ENCODE measurements around the gene LAMA3.

Gene LAMA3

GRCh38 chr18:23971666-23972230 lies 282.5 kb downstream of the LAMA3 start:
- no peak overlapping the region for H3K27ac ChIP-seq
- TF ChIP-seq ZFX (IDR thresholded peaks at IDR 0.05) (no peak), CTCF (conservative IDR thresholded peaks at IDR 0.05) (no peak)

GRCh38 chr18:23972453-23972852 lies 283.2 kb downstream of the LAMA3 start:
- TF ChIP-seq ZFX (IDR thresholded peaks at IDR 0.05) (no peak), CTCF (conservative IDR thresholded peaks at IDR 0.05) (no peak)
- H3K27ac ChIP-seq = no peak overlapping the region

GRCh38 chr18:23977103-23977502 lies 287.9 kb downstream of the LAMA3 start:
- TF ChIP-seq ZFX (IDR thresholded peaks at IDR 0.05) (no peak), CTCF (conservative IDR thresholded peaks at IDR 0.05) (no peak)
- H3K27ac ChIP-seq = no peak overlapping the region

- no peak overlapping the region for H3K27ac ChIP-seq
- no peak for TF ChIP-seq ZFX (IDR thresholded peaks at IDR 0.05)
- TF ChIP-seq CTCF (conservative IDR thresholded peaks at IDR 0.05) = no peak
These were observed 288.6 kb downstream of the LAMA3 start for GRCh38 chr18:23977719-23978483.

GRCh38 chr18:23981369-23981980 lies 292.2 kb downstream of the LAMA3 start:
- TF ChIP-seq CTCF (conservative IDR thresholded peaks at IDR 0.05) = no peak
- H3K27ac ChIP-seq = no peak overlapping the region

- no peak overlapping the region for H3K27ac ChIP-seq
These were observed 293.2 kb downstream of the LAMA3 start for GRCh38 chr18:23982155-23983079.

More at GRCh38 chr18:23982155-23983079, 293.2 kb downstream of the LAMA3 start:
- no peak for TF ChIP-seq CTCF (conservative IDR thresholded peaks at IDR 0.05)
- TF ChIP-seq ZFX (IDR thresholded peaks at IDR 0.05) = no peak

Data from C4-2B (cell line).